GM19397 (cell line): ENCODE results near the gene NKAPD1.
"Not testable (repeated sequence)": the region's sequence is repeated elsewhere in the genome, so short reads cannot be mapped to it uniquely, and the experiment has no call there.

Source experiments
- ATAC-seq: cut with Tn5 transposase; IDR thresholded peaks from one replicate; pipeline ENCODE4 v1.9.1; 2021; ENCODE audit warnings: mild to moderate bottlenecking, moderate library complexity; ENCODE audit not compliant: unreplicated experiment

NKAPD1 gene

DNA sequence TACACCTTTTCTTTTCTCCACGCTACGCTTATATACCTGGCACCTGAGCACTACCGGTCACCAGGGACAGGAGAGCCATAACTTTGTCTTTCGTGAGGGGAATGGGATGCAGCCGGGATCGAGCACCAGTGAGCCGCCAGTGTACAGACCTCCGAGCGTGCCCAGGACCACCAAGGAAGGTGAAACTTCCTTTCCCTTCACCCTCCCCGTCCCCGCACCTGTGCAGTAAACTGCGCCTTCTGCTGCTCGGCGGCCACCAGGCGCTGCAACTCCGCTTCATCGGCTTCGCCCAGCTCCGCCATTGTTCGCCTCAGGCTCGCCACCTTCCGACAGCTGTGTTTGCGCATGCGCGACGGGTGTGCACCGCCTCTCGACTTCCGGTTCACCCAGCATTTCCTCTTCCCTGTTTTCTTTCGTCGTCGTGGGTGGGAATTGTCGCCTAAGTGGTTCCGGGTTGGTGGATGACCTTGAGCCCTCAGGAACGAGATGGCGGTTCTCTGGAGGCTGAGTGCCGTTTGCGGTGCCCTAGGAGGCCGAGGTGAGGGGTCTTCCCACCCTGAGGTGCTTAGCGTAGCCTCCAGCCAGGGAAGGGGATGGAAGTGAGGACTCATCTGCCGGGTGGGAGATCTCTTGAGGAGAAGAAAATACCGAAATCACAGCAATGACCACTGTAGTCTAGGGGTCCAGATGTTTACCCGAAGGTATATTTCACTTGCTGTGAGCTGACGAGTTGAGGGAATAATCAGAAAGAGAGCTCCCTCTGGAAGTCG, 12.5 kb downstream of the NKAPD1 start, which contains the start of the genes SDHD and TIMM8B:
Gene SDHD (plus strand): TSS at position 452 of the 770 bp plus-strand sequence. CDS start 35 bp downstream, at position 487.
Gene TIMM8B (minus strand): TSS at position 335 of the 770 bp plus-strand sequence. CDS start 33 bp downstream, at position 302.
- ATAC-seq: peak; percentile 94

GRCh38 chr11:112087212-112087611, 13.1 kb downstream of the NKAPD1 start:
- ATAC-seq: no peak

GRCh38 chr11:112095302-112095701, 21.2 kb downstream of the NKAPD1 start:
- ATAC-seq: not testable (repeated sequence)

DNA sequence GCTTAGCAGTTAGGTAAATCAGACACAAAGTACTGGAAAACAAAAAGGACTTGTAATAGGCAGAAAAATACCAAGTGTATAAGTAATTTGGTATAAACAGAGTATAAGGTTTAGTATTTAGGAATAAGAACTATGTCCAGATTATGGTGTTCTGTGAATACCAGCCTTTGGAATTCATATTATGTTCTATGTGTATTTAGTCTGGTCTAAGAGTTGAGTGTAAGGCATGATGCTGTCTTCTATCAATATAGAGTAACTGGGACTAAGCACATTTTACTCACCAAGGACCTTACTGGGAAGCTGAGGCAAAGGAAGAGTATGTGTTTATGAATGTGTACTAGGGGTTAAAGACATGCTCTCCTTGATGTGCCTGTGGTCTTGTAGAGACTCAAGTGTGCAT, 22.1 kb downstream of the NKAPD1 start:
- ATAC-seq: no peak

GRCh38 chr11:112097734-112098528, 23.8 kb downstream of the NKAPD1 start:
- ATAC-seq: no peak

GRCh38 chr11:112100462-112100861, 26.4 kb downstream of the NKAPD1 start:
- ATAC-seq: no peak

DNA sequence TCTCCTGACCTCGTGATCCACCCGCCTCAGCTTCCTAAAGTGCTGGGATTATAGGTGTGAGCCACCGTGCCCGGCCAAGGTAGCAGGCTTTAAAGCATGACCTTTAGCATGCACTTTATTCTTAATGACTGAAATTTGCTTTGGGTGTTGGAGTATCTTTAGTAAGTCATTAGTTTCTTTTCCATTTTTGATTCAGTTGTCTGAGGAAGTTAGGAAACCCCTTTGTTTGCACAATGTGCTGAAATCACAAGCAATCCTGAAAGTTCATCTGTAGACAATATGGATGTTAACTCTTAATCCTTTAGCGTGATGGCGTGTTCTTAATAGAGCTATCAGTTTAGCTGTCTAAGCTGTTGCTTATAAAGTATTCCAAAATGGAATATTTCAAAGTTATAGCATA, 29.3 kb downstream of the NKAPD1 start:
- no peak for ATAC-seq

DNA sequence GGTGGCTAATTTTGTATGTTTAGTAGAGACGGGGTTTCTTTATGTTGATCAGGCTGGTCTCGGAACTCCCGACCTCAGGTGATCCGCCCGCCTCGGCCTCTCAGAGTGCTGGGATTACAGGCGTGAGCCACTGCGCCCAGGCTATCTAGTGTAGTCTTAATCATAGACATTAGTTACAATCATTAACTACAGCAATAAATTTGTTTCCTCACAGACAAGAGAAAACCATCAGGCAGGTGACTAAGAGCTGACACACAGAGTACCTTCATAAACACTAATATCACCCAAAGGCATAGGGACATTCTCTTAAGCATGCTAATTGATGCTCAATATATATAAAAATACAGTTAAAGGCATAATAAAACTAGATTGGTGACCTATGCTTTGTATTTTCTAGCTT, 32.0 kb downstream of the NKAPD1 start:
- ATAC-seq: no peak

- no peak for ATAC-seq
Measured at GRCh38 chr11:112113539-112114457, 39.7 kb downstream of the NKAPD1 start.

DNA sequence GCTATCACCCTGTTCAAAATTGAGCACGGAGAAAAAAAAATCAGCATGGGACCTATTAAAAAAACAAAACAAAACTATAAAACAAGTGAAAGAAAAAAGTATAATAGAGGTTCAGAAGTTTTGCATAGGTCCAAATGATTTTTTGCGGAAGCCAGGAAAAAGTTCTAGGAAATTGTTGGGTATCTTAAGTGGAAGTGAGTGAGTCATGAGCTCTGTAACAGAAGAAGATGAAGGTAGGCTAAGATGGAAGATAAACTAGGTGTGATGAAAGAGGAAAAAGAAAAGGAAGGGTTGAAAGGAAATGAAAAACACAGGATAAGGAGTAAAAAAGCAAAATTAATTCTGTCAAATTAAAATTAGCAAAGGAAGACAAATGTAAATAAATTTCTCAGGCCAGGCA, 40.4 kb downstream of the NKAPD1 start:
- no peak for ATAC-seq

GRCh38 chr11:112115386-112115785, 41.3 kb downstream of the NKAPD1 start:
- ATAC-seq: no peak

GRCh38 chr11:112118176-112118575, 44.1 kb downstream of the NKAPD1 start:
- no peak for ATAC-seq

DNA sequence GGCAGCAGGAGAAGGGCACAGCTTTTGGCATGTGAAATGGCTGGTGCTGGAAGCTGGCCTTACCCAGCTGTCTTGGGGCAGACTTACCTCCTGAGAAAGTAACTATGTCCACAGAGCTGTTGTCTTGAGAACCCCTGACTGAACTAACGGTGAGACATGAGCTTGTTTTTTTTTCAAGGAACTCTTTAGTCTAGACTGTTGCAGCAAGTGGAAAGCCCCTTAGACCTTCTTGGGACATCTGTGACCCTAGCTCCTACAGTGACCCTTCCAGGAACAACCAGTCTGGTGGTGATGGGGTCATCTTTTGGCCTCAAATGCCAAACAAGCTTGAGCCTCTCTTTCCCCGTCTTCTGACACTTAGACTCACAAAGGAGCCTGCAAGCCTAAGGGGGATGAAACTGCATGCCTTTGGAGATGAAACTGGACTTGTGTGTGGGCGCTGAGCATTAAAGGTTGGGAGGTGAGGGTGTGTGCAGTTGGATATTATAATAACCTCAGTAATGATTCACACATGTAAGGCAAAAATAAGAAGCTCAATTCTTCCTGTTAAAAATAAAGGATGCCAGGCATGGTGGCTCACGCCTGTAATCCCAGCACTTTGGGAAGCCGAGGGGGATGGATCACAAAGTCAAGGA, 48.0 kb downstream of the NKAPD1 start:
- no peak for ATAC-seq

- ATAC-seq: no peak
Measured at GRCh38 chr11:112123129-112123528, 49.0 kb downstream of the NKAPD1 start.

- no peak for ATAC-seq
Measured at GRCh38 chr11:112127056-112127455, 53.0 kb downstream of the NKAPD1 start.

- no peak for ATAC-seq
Measured at GRCh38 chr11:112128483-112129121, 54.5 kb downstream of the NKAPD1 start.

DNA sequence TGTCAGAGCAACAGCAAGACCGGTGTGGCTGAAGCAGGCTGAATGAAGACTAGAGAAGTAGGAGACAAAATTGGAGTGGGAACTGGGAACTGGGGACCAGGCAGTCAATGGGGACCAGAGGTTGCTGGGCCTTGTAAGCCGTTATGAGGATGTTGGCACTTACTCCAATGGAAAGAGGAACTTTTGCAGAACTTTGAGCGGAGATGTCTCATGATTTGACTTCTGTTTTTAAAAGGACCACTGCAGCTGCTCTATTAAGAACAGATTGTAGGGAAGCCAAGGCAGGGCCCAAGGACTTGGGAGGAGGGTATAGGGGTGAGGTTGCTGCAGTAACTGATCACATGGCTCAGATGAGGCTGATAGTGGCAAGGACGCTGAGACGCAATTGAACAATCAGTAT, 55.6 kb downstream of the NKAPD1 start:
- ATAC-seq: no peak

GRCh38 chr11:112132737-112133136, 58.6 kb downstream of the NKAPD1 start:
- ATAC-seq: no peak

DNA sequence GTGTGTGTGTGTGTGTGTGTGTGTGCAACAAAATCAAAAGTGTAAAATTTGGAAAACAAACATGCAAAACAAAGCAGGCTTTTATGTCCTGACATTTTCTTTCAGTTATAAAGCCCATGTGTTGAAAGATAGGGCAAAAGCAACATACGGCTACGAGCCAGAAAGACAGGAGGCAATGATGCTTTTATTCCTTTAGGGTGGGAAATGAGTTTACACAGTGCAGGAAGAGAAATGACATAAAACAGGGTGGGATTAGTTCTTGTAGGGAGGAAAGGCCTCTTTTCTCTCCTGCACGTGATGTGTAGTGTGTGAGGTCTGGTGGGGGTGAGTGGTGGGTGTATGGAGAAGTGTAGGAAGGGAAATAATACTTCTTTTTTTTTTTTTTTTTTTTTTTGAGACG, 60.4 kb downstream of the NKAPD1 start:
- no peak for ATAC-seq
